ENCODE results near the gene SLC6A4.

Gene SLC6A4

DNA sequence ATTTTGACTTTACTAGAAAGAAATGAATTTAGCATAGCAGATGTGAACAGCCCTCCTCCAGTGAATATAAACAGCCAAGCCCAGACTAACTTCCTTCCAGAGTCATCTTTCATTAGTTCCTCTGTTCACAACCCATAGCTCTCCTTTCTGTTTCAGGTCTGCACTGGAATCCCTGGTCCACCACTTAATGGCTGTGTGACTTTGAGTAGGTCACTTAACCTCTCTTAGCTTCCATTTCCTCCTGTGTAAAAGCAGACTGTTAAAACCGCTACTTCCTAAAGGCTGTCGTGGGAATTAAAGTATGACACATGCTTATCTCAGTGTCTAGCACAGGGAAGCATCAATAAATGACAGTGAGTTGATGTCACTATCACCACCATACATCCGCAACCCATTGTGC is 7.5 kb downstream of the SLC6A4 start:
- H2AFZ ChIP-seq (ENCODE audit: low read length), result no peak overlapping the region
- H3K4me2 ChIP-seq (ENCODE audit: low read depth, low read length, poor library complexity, severe bottlenecking), result no peak overlapping the region
- no peaks in the 10 kb centered on the region for H3K36me3 ChIP-seq (ENCODE audit: insufficient read depth, low read length)
- H3K9ac ChIP-seq (ENCODE audit: low read depth, low read length, poor library complexity, severe bottlenecking), result no peak overlapping the region
- no peaks in the 10 kb centered on the region for H3K27me3 ChIP-seq (ENCODE audit: insufficient read depth, low read length, poor library complexity, severe bottlenecking)
- TF ChIP-seq, protein P1, sequence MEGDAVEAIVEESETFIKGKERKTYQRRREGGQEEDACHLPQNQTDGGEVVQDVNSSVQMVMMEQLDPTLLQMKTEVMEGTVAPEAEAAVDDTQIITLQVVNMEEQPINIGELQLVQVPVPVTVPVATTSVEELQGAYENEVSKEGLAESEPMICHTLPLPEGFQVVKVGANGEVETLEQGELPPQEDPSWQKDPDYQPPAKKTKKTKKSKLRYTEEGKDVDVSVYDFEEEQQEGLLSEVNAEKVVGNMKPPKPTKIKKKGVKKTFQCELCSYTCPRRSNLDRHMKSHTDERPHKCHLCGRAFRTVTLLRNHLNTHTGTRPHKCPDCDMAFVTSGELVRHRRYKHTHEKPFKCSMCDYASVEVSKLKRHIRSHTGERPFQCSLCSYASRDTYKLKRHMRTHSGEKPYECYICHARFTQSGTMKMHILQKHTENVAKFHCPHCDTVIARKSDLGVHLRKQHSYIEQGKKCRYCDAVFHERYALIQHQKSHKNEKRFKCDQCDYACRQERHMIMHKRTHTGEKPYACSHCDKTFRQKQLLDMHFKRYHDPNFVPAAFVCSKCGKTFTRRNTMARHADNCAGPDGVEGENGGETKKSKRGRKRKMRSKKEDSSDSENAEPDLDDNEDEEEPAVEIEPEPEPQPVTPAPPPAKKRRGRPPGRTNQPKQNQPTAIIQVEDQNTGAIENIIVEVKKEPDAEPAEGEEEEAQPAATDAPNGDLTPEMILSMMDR (conservative IDR thresholded peaks at IDR 0.05; ENCODE audit: low read length), result no peak
- TF ChIP-seq EZH2phosphoT487 (IDR thresholded peaks at IDR 0.05; ENCODE audit: borderline replicate concordance), result no peak
- H3K4me3 ChIP-seq (ENCODE audit: low read length, poor library complexity, severe bottlenecking), result no peak overlapping the region
- no peaks in the 10 kb centered on the region for H3F3A ChIP-seq (ENCODE audit: low read depth)
- no peaks in the 10 kb centered on the region for H3K9me2 ChIP-seq (replicated peaks; ENCODE audit: low read depth, low read length)
- no peaks in the 10 kb centered on the region for H3K9me3 ChIP-seq (ENCODE audit: insufficient read depth, low read depth, low read length)
- H3K79me2 ChIP-seq (ENCODE audit: insufficient read depth, low read length), result no peaks in the 10 kb centered on the region
- no peaks in the 10 kb centered on the region for H3K4me1 ChIP-seq (ENCODE audit: insufficient read depth, low read length, poor library complexity, severe bottlenecking)
- no peaks in the 10 kb centered on the region for H4K20me1 ChIP-seq (ENCODE audit: insufficient read depth, low read length, poor library complexity, severe bottlenecking)

DNA sequence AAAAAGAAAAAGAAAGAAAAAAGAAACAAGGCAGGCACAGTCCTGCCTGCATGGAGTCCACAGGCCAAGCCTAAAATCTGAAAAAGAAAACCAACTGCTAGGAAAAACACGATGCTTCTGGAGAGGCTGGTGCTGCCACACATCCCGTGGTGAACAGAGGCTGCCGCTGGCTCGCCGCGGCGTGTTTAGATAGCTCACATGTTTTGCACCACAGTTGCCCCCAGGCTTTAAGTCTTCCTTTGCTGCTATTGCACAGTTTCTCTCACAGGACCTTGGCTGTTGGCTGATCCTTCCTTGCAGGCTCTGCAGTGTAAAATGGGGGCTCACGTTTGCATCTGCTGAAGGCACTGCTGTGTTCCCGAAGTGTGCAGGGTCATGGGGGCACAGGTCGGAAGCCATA is 8.6 kb downstream of the SLC6A4 start:
- H3K4me1 ChIP-seq (ENCODE audit: insufficient read depth, low read length, poor library complexity, severe bottlenecking), result no peaks in the 10 kb centered on the region
- no peaks in the 10 kb centered on the region for H3K9me2 ChIP-seq (replicated peaks; ENCODE audit: low read depth, low read length)
- H3F3A ChIP-seq (ENCODE audit: low read depth), result no peaks in the 10 kb centered on the region
- TF ChIP-seq EZH2phosphoT487 (IDR thresholded peaks at IDR 0.05; ENCODE audit: borderline replicate concordance), result no peak
- no peaks in the 10 kb centered on the region for H3K79me2 ChIP-seq (ENCODE audit: insufficient read depth, low read length)
- no peaks in the 10 kb centered on the region for H3K9me3 ChIP-seq (ENCODE audit: insufficient read depth, low read depth, low read length)
- no peak overlapping the region for H3K4me3 ChIP-seq (ENCODE audit: low read length, poor library complexity, severe bottlenecking)
- no peak overlapping the region for H3K9ac ChIP-seq (ENCODE audit: low read depth, low read length, poor library complexity, severe bottlenecking)
- H4K20me1 ChIP-seq (ENCODE audit: insufficient read depth, low read length, poor library complexity, severe bottlenecking), result no peaks in the 10 kb centered on the region
- H2AFZ ChIP-seq (ENCODE audit: low read length), result no peak overlapping the region
- no peaks in the 10 kb centered on the region for H3K27me3 ChIP-seq (ENCODE audit: insufficient read depth, low read length, poor library complexity, severe bottlenecking)
- H3K4me2 ChIP-seq (ENCODE audit: low read depth, low read length, poor library complexity, severe bottlenecking), result no peak overlapping the region
- H3K36me3 ChIP-seq (ENCODE audit: insufficient read depth, low read length), result no peaks in the 10 kb centered on the region

DNA sequence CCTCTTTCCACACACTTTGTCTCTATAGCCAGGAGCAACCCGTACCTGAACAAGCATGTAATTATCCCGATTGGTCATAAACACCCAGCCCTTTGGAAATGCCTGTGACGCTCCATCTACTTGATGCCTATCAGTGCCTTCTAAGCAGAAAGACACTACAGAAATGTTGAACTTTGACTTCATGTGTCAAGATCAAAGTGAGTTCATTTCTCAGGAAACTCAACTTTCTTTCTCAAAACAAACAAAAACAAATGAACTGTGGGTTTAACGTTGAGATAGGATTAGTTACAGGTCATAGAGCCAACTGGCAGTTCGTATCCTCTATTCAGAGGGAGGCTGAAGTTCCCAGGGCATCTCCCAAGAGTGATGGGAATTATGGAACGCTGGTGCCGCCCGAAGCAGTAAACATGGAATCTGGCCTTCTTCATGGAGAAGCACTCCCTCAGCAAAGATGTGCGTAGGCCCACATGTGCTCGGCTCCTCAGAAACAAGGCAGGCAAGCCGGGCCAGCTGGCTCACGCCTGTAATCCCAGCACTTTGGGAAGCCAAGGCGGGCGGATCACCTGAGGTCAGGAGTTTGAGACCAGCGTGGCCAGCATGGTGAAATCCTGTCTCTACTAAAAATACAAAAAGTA is 9.5 kb downstream of the SLC6A4 start:
- Histone ChIP-seq H3K36me3 (ENCODE audit: insufficient read depth, low read length) (no peaks in the 10 kb centered on the region), H4K20me1 (ENCODE audit: insufficient read depth, low read length, poor library complexity, severe bottlenecking) (no peaks in the 10 kb centered on the region), H3K79me2 (ENCODE audit: insufficient read depth, low read length) (no peaks in the 10 kb centered on the region), H3K9me3 (ENCODE audit: insufficient read depth, low read depth, low read length) (no peaks in the 10 kb centered on the region), H3K4me3 (ENCODE audit: low read length, poor library complexity, severe bottlenecking) (no peak overlapping the region), H3F3A (ENCODE audit: low read depth) (no peaks in the 10 kb centered on the region), H3K9me2 (replicated peaks; ENCODE audit: low read depth, low read length) (no peaks in the 10 kb centered on the region), H3K4me1 (ENCODE audit: insufficient read depth, low read length, poor library complexity, severe bottlenecking) (no peaks in the 10 kb centered on the region), H3K27me3 (ENCODE audit: insufficient read depth, low read length, poor library complexity, severe bottlenecking) (no peaks in the 10 kb centered on the region), H3K9ac (ENCODE audit: low read depth, low read length, poor library complexity, severe bottlenecking) (no peak overlapping the region), H2AFZ (ENCODE audit: low read length) (no peak overlapping the region), H3K4me2 (ENCODE audit: low read depth, low read length, poor library complexity, severe bottlenecking) (no peak overlapping the region)
- TF ChIP-seq EZH2phosphoT487 (IDR thresholded peaks at IDR 0.05; ENCODE audit: borderline replicate concordance), result no peak
- TF ChIP-seq, protein P1 (conservative IDR thresholded peaks at IDR 0.05; ENCODE audit: low read length), result no peak

DNA sequence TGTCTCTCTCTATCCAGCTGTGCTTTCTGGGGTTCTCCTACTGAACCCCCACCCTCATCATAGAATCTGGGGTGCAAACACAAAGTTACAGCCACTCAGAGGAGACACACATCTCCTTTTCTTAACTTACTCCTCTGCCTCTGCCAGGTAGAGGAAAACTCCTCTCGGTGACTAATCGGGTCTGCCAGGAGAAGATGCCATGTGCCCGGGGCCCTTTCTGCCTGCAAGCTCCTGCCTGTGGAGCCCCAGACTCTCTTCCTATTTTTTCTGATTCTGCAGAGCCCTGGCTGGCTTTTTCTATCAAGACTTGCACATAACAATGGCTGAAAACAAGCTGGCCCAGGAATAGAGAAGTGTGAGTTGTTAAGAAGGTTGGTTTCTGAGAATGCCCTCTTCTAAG is 10.4 kb downstream of the SLC6A4 start:
- no peaks in the 10 kb centered on the region for H3F3A ChIP-seq (ENCODE audit: low read depth)
- H3K79me2 ChIP-seq (ENCODE audit: insufficient read depth, low read length), result no peaks in the 10 kb centered on the region
- no peaks in the 10 kb centered on the region for H4K20me1 ChIP-seq (ENCODE audit: insufficient read depth, low read length, poor library complexity, severe bottlenecking)
- H3K27me3 ChIP-seq (ENCODE audit: insufficient read depth, low read length, poor library complexity, severe bottlenecking), result no peaks in the 10 kb centered on the region
- H2AFZ ChIP-seq (ENCODE audit: low read length), result no peak overlapping the region
- no peak overlapping the region for H3K9ac ChIP-seq (ENCODE audit: low read depth, low read length, poor library complexity, severe bottlenecking)
- no peaks in the 10 kb centered on the region for H3K9me3 ChIP-seq (ENCODE audit: insufficient read depth, low read depth, low read length)
- no peaks in the 10 kb centered on the region for H3K36me3 ChIP-seq (ENCODE audit: insufficient read depth, low read length)
- no peak overlapping the region for H3K4me3 ChIP-seq (ENCODE audit: low read length, poor library complexity, severe bottlenecking)
- H3K4me2 ChIP-seq (ENCODE audit: low read depth, low read length, poor library complexity, severe bottlenecking), result no peak overlapping the region
- H3K4me1 ChIP-seq (ENCODE audit: insufficient read depth, low read length, poor library complexity, severe bottlenecking), result no peaks in the 10 kb centered on the region
- TF ChIP-seq, protein P1 (conservative IDR thresholded peaks at IDR 0.05; ENCODE audit: low read length), result no peak
- TF ChIP-seq EZH2phosphoT487 (IDR thresholded peaks at IDR 0.05; ENCODE audit: borderline replicate concordance), result no peak
- no peaks in the 10 kb centered on the region for H3K9me2 ChIP-seq (replicated peaks; ENCODE audit: low read depth, low read length)
